ENCODE data around the gene ADGRV1. TPM values are rescaled to one million over a fixed set of nuclear protein-coding genes. Genes with fewer than 3 reads are reported as not detected.

Gene ADGRV1
- total RNA-seq, 1 experiment from 2014 or later, result 6.8 TPM

- Histone ChIP-seq H3K4me1 (ENCODE audit: insufficient read depth, low read length, poor library complexity, severe bottlenecking) (peaks cover 41% of the 10 kb centered on the region), H3K9me3 (ENCODE audit: low read depth, low read length, poor library complexity, severe bottlenecking) (no peaks in the 10 kb centered on the region), H3K4me3 (ENCODE audit: low read depth, low read length, poor library complexity, severe bottlenecking) (no peak overlapping the region), H3K36me3 (ENCODE audit: insufficient read depth, low read length, poor library complexity, severe bottlenecking) (no peaks in the 10 kb centered on the region), H3K27me3 (replicated peaks; ENCODE audit: insufficient read depth, low read depth, low read length, poor library complexity) (no peaks in the 10 kb centered on the region), H3K27ac (ENCODE audit: low read depth, low read length, poor library complexity, severe bottlenecking) (no peak overlapping the region)
- TF ChIP-seq EZH2 (IDR thresholded peaks at IDR 0.05; ENCODE audit: borderline replicate concordance, low read depth, low read length, poor library complexity, severe bottlenecking) (no peak), CTCF (conservative IDR thresholded peaks at IDR 0.05; ENCODE audit: low read depth, low read length) (no peak)
- intact Hi-C loops (cut with micrococcal nuclease; ENCODE audit: unreplicated experiment), result no loop called here
- CTCF ChIA-PET, result no interaction called here
- DNase-seq (ENCODE audit: low spot score), result no peak
- BruUV-seq (replicated peaks), result no TSS peak
- POLR2A ChIA-PET (ENCODE audit: low non-redundant PET), result no interaction called here
These were observed 466.9 kb downstream of the ADGRV1 start for GRCh38 chr5:91025449-91025848.

GRCh38 chr5:91025956-91026355 lies 467.4 kb downstream of the ADGRV1 start:
- DNase-seq (ENCODE audit: low spot score), result no peak
- no peak overlapping the region for H3K4me3 ChIP-seq (ENCODE audit: low read depth, low read length, poor library complexity, severe bottlenecking)
- ChIA-PET CTCF (no interaction called here), POLR2A (ENCODE audit: low non-redundant PET) (no interaction called here)
- H3K27ac ChIP-seq (ENCODE audit: low read depth, low read length, poor library complexity, severe bottlenecking), result no peak overlapping the region
- intact Hi-C loops (cut with micrococcal nuclease; ENCODE audit: unreplicated experiment), result no loop called here
- no peaks in the 10 kb centered on the region for H3K36me3 ChIP-seq (ENCODE audit: insufficient read depth, low read length, poor library complexity, severe bottlenecking)
- no peak for TF ChIP-seq EZH2 (IDR thresholded peaks at IDR 0.05; ENCODE audit: borderline replicate concordance, low read depth, low read length, poor library complexity, severe bottlenecking)
- no peak for TF ChIP-seq CTCF (conservative IDR thresholded peaks at IDR 0.05; ENCODE audit: low read depth, low read length)
- no peaks in the 10 kb centered on the region for H3K9me3 ChIP-seq (ENCODE audit: low read depth, low read length, poor library complexity, severe bottlenecking)
- H3K4me1 ChIP-seq (ENCODE audit: insufficient read depth, low read length, poor library complexity, severe bottlenecking), result peaks cover 41% of the 10 kb centered on the region
- no peaks in the 10 kb centered on the region for H3K27me3 ChIP-seq (replicated peaks; ENCODE audit: insufficient read depth, low read depth, low read length, poor library complexity)
- no TSS peak for BruUV-seq (replicated peaks)

DNA sequence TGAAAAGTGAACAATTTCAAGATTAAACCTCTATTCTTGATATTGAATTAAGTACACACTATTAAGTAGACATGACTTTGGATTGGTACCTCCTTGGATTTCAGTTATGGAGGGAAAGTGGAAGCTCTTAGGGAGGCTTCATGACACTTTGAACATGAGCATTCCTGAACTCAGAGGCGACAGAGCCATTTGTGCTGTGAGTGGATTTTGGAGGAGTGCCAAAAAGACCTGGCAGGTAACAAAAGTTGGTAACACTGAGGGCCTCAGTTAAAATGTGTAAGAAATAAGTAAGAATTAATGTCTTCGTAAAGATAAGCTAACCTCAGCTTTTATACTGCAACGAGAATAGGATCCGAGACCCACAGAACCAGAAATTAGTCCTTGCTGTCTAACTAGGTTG lies 467.9 kb downstream of the ADGRV1 start:
- BruUV-seq (replicated peaks), result no TSS peak
- CTCF ChIA-PET, result no interaction called here

More for the DNA sequence above, 467.9 kb downstream of the ADGRV1 start:
- DNase-seq (ENCODE audit: low spot score), result no peak
- H3K4me3 ChIP-seq (ENCODE audit: low read depth, low read length, poor library complexity, severe bottlenecking), result no peak overlapping the region
- no peaks in the 10 kb centered on the region for H3K9me3 ChIP-seq (ENCODE audit: low read depth, low read length, poor library complexity, severe bottlenecking)
- POLR2A ChIA-PET (ENCODE audit: low non-redundant PET), result no interaction called here
- peaks cover 39% of the 10 kb centered on the region for H3K4me1 ChIP-seq (ENCODE audit: insufficient read depth, low read length, poor library complexity, severe bottlenecking)
- no peak overlapping the region for H3K27ac ChIP-seq (ENCODE audit: low read depth, low read length, poor library complexity, severe bottlenecking)
- no peaks in the 10 kb centered on the region for H3K36me3 ChIP-seq (ENCODE audit: insufficient read depth, low read length, poor library complexity, severe bottlenecking)
- no peak for TF ChIP-seq EZH2 (IDR thresholded peaks at IDR 0.05; ENCODE audit: borderline replicate concordance, low read depth, low read length, poor library complexity, severe bottlenecking)
- TF ChIP-seq CTCF (conservative IDR thresholded peaks at IDR 0.05; ENCODE audit: low read depth, low read length), result no peak
- H3K27me3 ChIP-seq (replicated peaks; ENCODE audit: insufficient read depth, low read depth, low read length, poor library complexity), result no peaks in the 10 kb centered on the region
- intact Hi-C loops (cut with micrococcal nuclease; ENCODE audit: unreplicated experiment), result no loop called here

Data from A673 (cell line).